GM23338 (cell line): Measurements from ENCODE around the gene ZNF200. TPM values are rescaled to one million over a fixed set of nuclear protein-coding genes. Genes with fewer than 3 reads are reported as not detected.

Source experiments
- ATAC-seq: fragments of 200-7000 bp; cut with Tn5 transposase; 3 replicates; pipeline ENCODE4 v1.9.1; 2020
- DNase-seq: peaks from one replicate; pipeline ENCODE4 v3.0.0-alpha.2; 2015; ENCODE audit warnings: low spot score
- H2AFZ ChIP-seq: fragments of 200-600 bp; sonication (generic); 2 replicates; pipeline ENCODE4 v1.8.0; 2016; ENCODE audit warnings: antibody characterized with exemption, mild to moderate bottlenecking, moderate library complexity
- H3F3A ChIP-seq: fragments of 200-600 bp; sonication (generic); replicated peaks from 2 replicates; pipeline ENCODE4 v1.8.0; 2017; ENCODE audit warnings: antibody characterized with exemption, mixed run types, low read depth
- H3K27ac ChIP-seq: fragments of 200-600 bp; sonication (generic); 2 replicates; pipeline ENCODE4 v1.6.1; 2016; ENCODE audit warnings: low read depth
- H3K27me3 ChIP-seq: fragments of 200-600 bp; sonication (generic); 2 replicates; pipeline ENCODE4 v1.8.0; 2016; ENCODE audit warnings: mild to moderate bottlenecking, mixed run types, moderate library complexity; ENCODE audit not compliant: insufficient read depth
- H3K36me3 ChIP-seq: fragments of 200-600 bp; sonication (generic); 2 replicates; pipeline ENCODE4 v1.8.0; 2016; ENCODE audit warnings: mild to moderate bottlenecking; ENCODE audit not compliant: insufficient read depth
- H3K4me1 ChIP-seq: fragments of 200-600 bp; sonication (generic); 2 replicates; pipeline ENCODE4 v1.8.0; 2016; ENCODE audit warnings: mild to moderate bottlenecking, moderate library complexity; ENCODE audit not compliant: insufficient read depth
- H3K4me2 ChIP-seq: fragments of 200-600 bp; sonication (generic); 2 replicates; pipeline ENCODE4 v1.7.1; 2017; ENCODE audit warnings: mixed run types
- H3K4me3 ChIP-seq: fragments of 200-600 bp; sonication (generic); 2 replicates; pipeline ENCODE4 v1.6.1; 2016; ENCODE audit warnings: mixed run types
- H3K79me2 ChIP-seq: fragments of 200-600 bp; sonication (generic); replicated peaks from 2 replicates; pipeline ENCODE4 v1.8.0; 2017; ENCODE audit warnings: mild to moderate bottlenecking; ENCODE audit not compliant: insufficient read depth
- H3K9me2 ChIP-seq: fragments of 200-600 bp; sonication (generic); 2 replicates; pipeline ENCODE4 v1.8.0; 2017; ENCODE audit not compliant: insufficient read depth
- H4K20me1 ChIP-seq: fragments of 200-600 bp; sonication (generic); replicated peaks from 2 replicates; pipeline ENCODE4 v1.8.0; 2017; ENCODE audit warnings: mild to moderate bottlenecking; ENCODE audit not compliant: insufficient read depth
- H3K27ac Mint-ChIP-seq: 2 replicates; pipeline ENCODE4 v1.8.0; 2020; ENCODE audit warnings: inconsistent platforms, mild to moderate bottlenecking, moderate library complexity, mixed read lengths
- H3K27me3 Mint-ChIP-seq: 3 replicates; pipeline ENCODE4 v1.8.0; 2022; ENCODE audit warnings: low read depth, mild to moderate bottlenecking, moderate library complexity, mixed read lengths, inconsistent platforms; ENCODE audit not compliant: insufficient read depth, poor library complexity
- H3K36me3 Mint-ChIP-seq: 3 replicates; pipeline ENCODE4 v1.8.0; 2021; ENCODE audit warnings: low read depth, mild to moderate bottlenecking, inconsistent platforms, moderate library complexity, mixed read lengths
- H3K4me1 Mint-ChIP-seq: 3 replicates; pipeline ENCODE4 v1.8.0; 2020; ENCODE audit warnings: mild to moderate bottlenecking, inconsistent platforms, mixed read lengths
- H3K4me3 Mint-ChIP-seq: 3 replicates; pipeline ENCODE4 v1.8.0; 2021; ENCODE audit warnings: moderate library complexity, mild to moderate bottlenecking, inconsistent platforms, mixed read lengths
- H3K9me3 Mint-ChIP-seq: 3 replicates; pipeline ENCODE4 v1.8.0; 2020; ENCODE audit warnings: moderate library complexity, mild to moderate bottlenecking, inconsistent platforms, mixed read lengths
- ETS1 ChIP-seq: IDR thresholded peaks from 2 replicates; pipeline ENCODE4 v1.6.1; 2016; ENCODE audit warnings: antibody characterized with exemption
- EZH2phosphoT487 ChIP-seq: fragments of 200-600 bp; sonication (generic); IDR thresholded peaks from one replicate; pipeline ENCODE4 v1.8.1; 2018; ENCODE audit warnings: antibody characterized with exemption; ENCODE audit not compliant: unreplicated experiment
- JUNB ChIP-seq: IDR thresholded peaks from one replicate; pipeline ENCODE4 v1.6.1; 2016; ENCODE audit warnings: antibody characterized with exemption; ENCODE audit not compliant: unreplicated experiment
- REST ChIP-seq: IDR thresholded peaks from one replicate; pipeline ENCODE4 v1.6.1; 2018; ENCODE audit warnings: antibody characterized with exemption; ENCODE audit not compliant: unreplicated experiment
- STAT1 ChIP-seq: IDR thresholded peaks from one replicate; pipeline ENCODE4 v1.6.1; 2016; ENCODE audit warnings: antibody characterized with exemption; ENCODE audit not compliant: unreplicated experiment
- ZNF331 ChIP-seq: fragments of 250-450 bp; sonication (Bioruptor Pico); IDR thresholded peaks from 2 replicates; pipeline ENCODE4 v1.5.0; 2020; ENCODE audit warnings: low read depth, mild to moderate bottlenecking, moderate library complexity
- polyA plus RNA-seq: library from polyadenylated mRNA; unstranded; fragments of >200 nt; fragmentation: Nextera tagmentation; extraction: Ambion mirVana; gene quantifications from 2 replicates; pipeline ENCODE4 v1.2.1, GENCODE V29; 2016
- total RNA-seq: library from RNA; depleted of rRNA; stranded (reverse); fragments of >200 nt; shearing (Covaris generic); gene quantifications from 2 replicates; pipeline ENCODE4 v1.2.3, GENCODE V29; 2014
- TF ChIP-seq, protein P1 (sequence below): fragments of 250-450 bp; sonication (Bioruptor Pico); IDR thresholded peaks from 2 replicates; pipeline ENCODE4 v1.5.0; 2020; ENCODE audit warnings: mild to moderate bottlenecking, moderate library complexity

Gene ZNF200
- total and polyA plus RNA-seq, 2 experiments from 2014 or later, result 9.2 to 9.7 TPM

DNA sequence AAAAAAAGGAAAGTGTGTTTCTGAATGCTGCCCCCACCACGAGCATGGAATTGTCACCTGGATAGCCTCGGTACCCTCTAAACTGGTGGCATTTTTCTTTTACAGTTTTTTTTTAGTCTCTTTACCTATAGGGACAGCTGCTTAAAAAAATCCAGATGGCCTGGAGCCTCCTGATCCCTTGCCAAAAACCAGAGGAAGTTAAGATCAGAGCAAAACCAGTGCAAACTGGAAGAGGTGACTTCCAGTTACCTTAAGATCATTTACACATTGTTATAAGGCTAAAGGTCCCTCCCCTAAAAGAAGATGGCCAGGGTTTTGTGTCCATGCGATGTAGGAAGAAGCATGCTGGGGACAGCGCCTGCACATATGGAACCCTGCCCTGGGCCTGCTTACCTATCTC, 18.0 kb upstream of the ZNF200 start:
- no peak overlapping the region for H3K27ac ChIP-seq
- no peak for ATAC-seq
- TF ChIP-seq STAT1 (no peak), EZH2phosphoT487 (no peak), JUNB (no peak), ZNF331 (no peak), ETS1 (no peak), REST (no peak)
- TF ChIP-seq, protein P1, sequence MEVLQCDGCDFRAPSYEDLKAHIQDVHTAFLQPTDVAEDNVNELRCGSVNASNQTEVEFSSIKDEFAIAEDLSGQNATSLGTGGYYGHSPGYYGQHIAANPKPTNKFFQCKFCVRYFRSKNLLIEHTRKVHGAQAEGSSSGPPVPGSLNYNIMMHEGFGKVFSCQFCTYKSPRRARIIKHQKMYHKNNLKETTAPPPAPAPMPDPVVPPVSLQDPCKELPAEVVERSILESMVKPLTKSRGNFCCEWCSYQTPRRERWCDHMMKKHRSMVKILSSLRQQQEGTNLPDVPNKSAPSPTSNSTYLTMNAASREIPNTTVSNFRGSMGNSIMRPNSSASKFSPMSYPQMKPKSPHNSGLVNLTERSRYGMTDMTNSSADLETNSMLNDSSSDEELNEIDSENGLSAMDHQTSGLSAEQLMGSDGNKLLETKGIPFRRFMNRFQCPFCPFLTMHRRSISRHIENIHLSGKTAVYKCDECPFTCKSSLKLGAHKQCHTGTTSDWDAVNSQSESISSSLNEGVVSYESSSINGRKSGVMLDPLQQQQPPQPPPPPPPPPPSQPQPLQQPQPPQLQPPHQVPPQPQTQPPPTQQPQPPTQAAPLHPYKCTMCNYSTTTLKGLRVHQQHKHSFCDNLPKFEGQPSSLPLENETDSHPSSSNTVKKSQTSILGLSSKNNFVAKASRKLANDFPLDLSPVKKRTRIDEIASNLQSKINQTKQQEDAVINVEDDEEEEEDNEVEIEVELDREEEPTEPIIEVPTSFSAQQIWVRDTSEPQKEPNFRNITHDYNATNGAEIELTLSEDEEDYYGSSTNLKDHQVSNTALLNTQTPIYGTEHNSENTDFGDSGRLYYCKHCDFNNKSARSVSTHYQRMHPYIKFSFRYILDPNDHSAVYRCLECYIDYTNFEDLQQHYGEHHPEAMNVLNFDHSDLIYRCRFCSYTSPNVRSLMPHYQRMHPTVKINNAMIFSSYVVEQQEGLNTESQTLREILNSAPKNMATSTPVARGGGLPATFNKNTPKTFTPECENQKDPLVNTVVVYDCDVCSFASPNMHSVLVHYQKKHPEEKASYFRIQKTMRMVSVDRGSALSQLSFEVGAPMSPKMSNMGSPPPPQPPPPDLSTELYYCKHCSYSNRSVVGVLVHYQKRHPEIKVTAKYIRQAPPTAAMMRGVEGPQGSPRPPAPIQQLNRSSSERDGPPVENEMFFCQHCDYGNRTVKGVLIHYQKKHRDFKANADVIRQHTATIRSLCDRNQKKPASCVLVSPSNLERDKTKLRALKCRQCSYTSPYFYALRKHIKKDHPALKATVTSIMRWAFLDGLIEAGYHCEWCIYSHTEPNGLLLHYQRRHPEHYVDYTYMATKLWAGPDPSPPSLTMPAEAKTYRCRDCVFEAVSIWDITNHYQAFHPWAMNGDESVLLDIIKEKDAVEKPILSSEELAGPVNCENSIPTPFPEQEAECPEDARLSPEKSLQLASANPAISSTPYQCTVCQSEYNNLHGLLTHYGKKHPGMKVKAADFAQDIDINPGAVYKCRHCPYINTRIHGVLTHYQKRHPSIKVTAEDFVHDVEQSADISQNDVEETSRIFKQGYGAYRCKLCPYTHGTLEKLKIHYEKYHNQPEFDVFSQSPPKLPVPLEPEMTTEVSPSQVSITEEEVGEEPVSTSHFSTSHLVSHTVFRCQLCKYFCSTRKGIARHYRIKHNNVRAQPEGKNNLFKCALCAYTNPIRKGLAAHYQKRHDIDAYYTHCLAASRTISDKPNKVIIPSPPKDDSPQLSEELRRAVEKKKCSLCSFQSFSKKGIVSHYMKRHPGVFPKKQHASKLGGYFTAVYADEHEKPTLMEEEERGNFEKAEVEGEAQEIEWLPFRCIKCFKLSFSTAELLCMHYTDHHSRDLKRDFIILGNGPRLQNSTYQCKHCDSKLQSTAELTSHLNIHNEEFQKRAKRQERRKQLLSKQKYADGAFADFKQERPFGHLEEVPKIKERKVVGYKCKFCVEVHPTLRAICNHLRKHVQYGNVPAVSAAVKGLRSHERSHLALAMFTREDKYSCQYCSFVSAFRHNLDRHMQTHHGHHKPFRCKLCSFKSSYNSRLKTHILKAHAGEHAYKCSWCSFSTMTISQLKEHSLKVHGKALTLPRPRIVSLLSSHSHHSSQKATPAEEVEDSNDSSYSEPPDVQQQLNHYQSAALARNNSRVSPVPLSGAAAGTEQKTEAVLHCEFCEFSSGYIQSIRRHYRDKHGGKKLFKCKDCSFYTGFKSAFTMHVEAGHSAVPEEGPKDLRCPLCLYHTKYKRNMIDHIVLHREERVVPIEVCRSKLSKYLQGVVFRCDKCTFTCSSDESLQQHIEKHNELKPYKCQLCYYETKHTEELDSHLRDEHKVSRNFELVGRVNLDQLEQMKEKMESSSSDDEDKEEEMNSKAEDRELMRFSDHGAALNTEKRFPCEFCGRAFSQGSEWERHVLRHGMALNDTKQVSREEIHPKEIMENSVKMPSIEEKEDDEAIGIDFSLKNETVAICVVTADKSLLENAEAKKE (CRISPR knock-in tag), result no peak
- H3K79me2 ChIP-seq, result no peaks in the 10 kb centered on the region
- H3K4me3 ChIP-seq, result no peak overlapping the region
- no peak for DNase-seq
- H3K9me2 ChIP-seq, result no peaks in the 10 kb centered on the region
- no peaks in the 10 kb centered on the region for H3K36me3 ChIP-seq
- Mint-ChIP-seq H3K4me1 (no peaks in the 10 kb centered on the region), H3K27ac (no peak overlapping the region), H3K36me3 (peaks cover 11% of the 10 kb centered on the region; the same call in 2 of the 3 replicates), H3K9me3 (peaks cover 78% of the 10 kb centered on the region), H3K4me3 (no peak overlapping the region), H3K27me3 (peaks cover 6% of the 10 kb centered on the region)
- no peaks in the 10 kb centered on the region for H3K27me3 ChIP-seq
- no peak overlapping the region for H3K4me2 ChIP-seq
- H2AFZ ChIP-seq, result no peak overlapping the region
- no peaks in the 10 kb centered on the region for H3F3A ChIP-seq
- no peaks in the 10 kb centered on the region for H4K20me1 ChIP-seq
- H3K4me1 ChIP-seq, result no peaks in the 10 kb centered on the region
